Activated CD4-positive, alpha-beta T cell treated with anti-CD3 and anti-CD28 coated beads, Interleukin-2, amount 10 ng/mL, durations not matched to agents 24 days and 14 days (primary cell): ENCODE results near the gene LRRC70. TPM values are rescaled to one million over a fixed set of nuclear protein-coding genes. Genes with fewer than 3 reads are reported as not detected.
"Not testable (repeated sequence)": the region's sequence is repeated elsewhere in the genome, so short reads cannot be mapped to it uniquely, and the experiment has no call there.

Source experiments
- DNase-seq: peaks from one replicate; pipeline ENCODE4 v3.0.0; 2022
- H3K27ac Mint-ChIP-seq: one replicate; pipeline ENCODE4 v1.8.0; 2022; ENCODE audit warnings: mild to moderate bottlenecking, mixed read lengths
- H3K27me3 Mint-ChIP-seq: one replicate; pipeline ENCODE4 v1.8.0; 2022; ENCODE audit warnings: mixed read lengths
- H3K36me3 Mint-ChIP-seq: one replicate; pipeline ENCODE4 v1.8.0; 2022; ENCODE audit warnings: low read depth, mild to moderate bottlenecking, mixed read lengths
- H3K4me1 Mint-ChIP-seq: one replicate; pipeline ENCODE4 v1.8.0; 2021; ENCODE audit warnings: mixed read lengths
- H3K4me3 Mint-ChIP-seq: one replicate; pipeline ENCODE4 v1.8.0; 2022; ENCODE audit warnings: mild to moderate bottlenecking, moderate library complexity, mixed read lengths
- H3K9me3 Mint-ChIP-seq: one replicate; pipeline ENCODE4 v1.8.0; 2021; ENCODE audit warnings: mixed read lengths
- intact Hi-C: fragments of 100-400 bp; cut with micrococcal nuclease; formaldehyde crosslinking; loops from one replicate; pipeline ENCODE4 v1.15.1; 2023
- total RNA-seq: library from RNA; stranded (reverse); gene quantifications from 2 replicates; pipeline ENCODE4 v1.2.3, GENCODE V29; 2022

The LRRC70 gene
- total RNA-seq, 1 donor from 2014 or later: 2.0 TPM

DNA sequence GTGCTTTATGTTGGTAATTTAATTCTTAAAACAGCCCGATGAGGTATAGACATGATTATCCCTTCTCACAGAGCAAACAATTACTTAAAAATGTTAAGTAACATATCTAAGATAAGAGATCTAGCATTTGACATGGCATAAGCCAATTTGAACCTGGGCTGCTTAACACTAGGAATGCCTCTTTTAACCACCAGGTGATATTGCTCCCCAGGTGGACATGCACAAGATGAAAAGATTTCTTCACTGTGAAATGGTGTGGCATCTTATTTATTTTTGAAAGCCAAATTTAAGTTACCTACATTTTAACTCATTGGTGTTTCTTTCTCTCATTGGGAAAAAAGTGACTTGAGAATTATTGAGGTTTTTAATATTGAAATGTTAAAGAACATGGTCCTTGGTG lies 15.8 kb upstream of the LRRC70 start:
- H3K4me1 Mint-ChIP-seq: no peaks in the 10 kb centered on the region
- H3K36me3 Mint-ChIP-seq: peaks cover 41% of the 10 kb centered on the region
- DNase-seq: no peak
- no peak overlapping the region for H3K27ac Mint-ChIP-seq
- intact Hi-C loops: no loop called here
- no peak overlapping the region for H3K4me3 Mint-ChIP-seq
- H3K9me3 Mint-ChIP-seq: peaks cover 19% of the 10 kb centered on the region
- no peaks in the 10 kb centered on the region for H3K27me3 Mint-ChIP-seq

DNA sequence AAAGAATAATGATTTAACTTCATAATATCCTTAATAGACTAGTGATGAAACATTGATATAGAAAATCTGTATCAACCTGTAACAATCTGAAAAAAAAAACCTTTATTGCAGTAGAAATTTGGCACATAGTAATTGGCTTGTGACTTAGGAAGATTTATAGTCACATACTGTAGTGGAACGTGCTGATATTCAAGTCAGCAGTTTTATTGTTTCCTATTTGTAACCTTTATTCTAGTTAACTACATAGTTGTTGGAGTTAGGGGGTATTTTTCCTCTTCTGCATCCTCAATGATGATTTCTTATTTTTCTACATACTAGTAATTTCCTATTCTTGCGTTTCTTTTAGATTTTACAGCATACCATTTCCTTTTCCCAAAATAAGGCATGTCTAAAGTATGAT lies 14.5 kb upstream of the LRRC70 start:
- Mint-ChIP-seq H3K4me3 (no peak overlapping the region), H3K27ac (no peak overlapping the region), H3K36me3 (peaks cover 49% of the 10 kb centered on the region), H3K9me3 (peaks cover 20% of the 10 kb centered on the region), H3K4me1 (no peaks in the 10 kb centered on the region), H3K27me3 (no peaks in the 10 kb centered on the region)
- DNase-seq: no peak
- intact Hi-C loops: no loop called here

DNA sequence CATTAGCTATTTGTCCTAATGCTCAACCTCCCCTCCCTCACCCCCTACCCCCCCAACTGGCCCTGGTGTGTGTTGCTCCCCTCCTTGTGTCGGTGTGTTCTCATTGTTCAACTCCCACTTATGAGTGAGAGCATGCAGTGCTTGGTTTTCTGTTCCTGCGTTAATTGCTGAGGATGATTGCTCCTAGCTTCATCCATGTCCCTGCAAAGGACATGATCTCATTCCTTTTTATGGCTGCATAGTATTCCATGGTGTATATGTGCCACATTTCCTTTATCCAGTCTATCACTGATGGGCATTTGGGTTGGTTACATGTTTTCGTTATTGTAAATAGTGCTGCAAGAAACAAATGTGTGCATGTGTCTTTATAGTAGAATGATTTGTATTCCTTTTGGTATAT lies 12.9 kb upstream of the LRRC70 start:
- intact Hi-C loops, DNase-seq, H3K27me3 Mint-ChIP-seq, H3K4me3 Mint-ChIP-seq, H3K4me1 Mint-ChIP-seq, H3K27ac Mint-ChIP-seq: not testable (repeated sequence)
- Mint-ChIP-seq H3K9me3 (peaks cover 23% of the 10 kb centered on the region), H3K36me3 (peaks cover 51% of the 10 kb centered on the region)

GRCh38 chr5:62568143-62568542 lies 10.5 kb upstream of the LRRC70 start:
- H3K36me3 Mint-ChIP-seq: peaks cover 48% of the 10 kb centered on the region
- no peak overlapping the region for H3K4me3 Mint-ChIP-seq
- peaks cover 5% of the 10 kb centered on the region for H3K4me1 Mint-ChIP-seq
- DNase-seq: no peak
- H3K27me3 Mint-ChIP-seq: no peaks in the 10 kb centered on the region
- intact Hi-C loops: no loop called here
- H3K9me3 Mint-ChIP-seq: peaks cover 23% of the 10 kb centered on the region
- H3K27ac Mint-ChIP-seq: no peak overlapping the region

- intact Hi-C loops: no loop called here
- H3K27me3 Mint-ChIP-seq: no peaks in the 10 kb centered on the region
- H3K9me3 Mint-ChIP-seq: peaks cover 23% of the 10 kb centered on the region
- peaks cover 48% of the 10 kb centered on the region for H3K36me3 Mint-ChIP-seq
- H3K4me3 Mint-ChIP-seq: no peak overlapping the region
- H3K4me1 Mint-ChIP-seq: peaks cover 5% of the 10 kb centered on the region
- H3K27ac Mint-ChIP-seq: no peak overlapping the region
- no peak for DNase-seq
Observed at GRCh38 chr5:62568800-62569432, 9.7 kb upstream of the LRRC70 start.

DNA sequence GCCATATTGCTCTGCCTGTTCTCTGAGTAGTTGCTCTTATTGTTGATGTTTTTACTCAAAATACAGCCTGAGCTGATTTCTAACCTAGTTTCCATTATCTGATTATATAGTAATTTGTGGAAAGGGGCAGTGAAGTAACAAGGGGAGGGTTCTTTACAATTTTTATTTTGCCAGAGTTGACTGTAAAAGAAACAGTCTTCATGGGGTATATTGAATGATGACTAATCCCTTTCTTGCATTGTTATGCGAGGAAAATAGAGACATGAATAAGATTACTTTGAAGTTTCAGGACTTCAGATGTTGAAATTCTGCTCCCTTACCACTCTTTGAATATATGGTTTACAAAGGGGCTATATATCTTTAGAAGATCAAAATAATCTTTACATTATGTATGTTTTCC lies 9.1 kb upstream of the LRRC70 start:
- H3K9me3 Mint-ChIP-seq: peaks cover 21% of the 10 kb centered on the region
- no peak for DNase-seq
- no peak overlapping the region for H3K27ac Mint-ChIP-seq
- H3K36me3 Mint-ChIP-seq: peaks cover 45% of the 10 kb centered on the region
- H3K4me3 Mint-ChIP-seq: no peak overlapping the region
- intact Hi-C loops: no loop called here
- peaks cover 8% of the 10 kb centered on the region for H3K4me1 Mint-ChIP-seq
- no peaks in the 10 kb centered on the region for H3K27me3 Mint-ChIP-seq

- no peak for DNase-seq
- Mint-ChIP-seq H3K4me3 (no peak overlapping the region), H3K36me3 (peaks cover 21% of the 10 kb centered on the region), H3K9me3 (peaks cover 3% of the 10 kb centered on the region), H3K27me3 (no peaks in the 10 kb centered on the region), H3K27ac (no peak overlapping the region), H3K4me1 (peaks cover 16% of the 10 kb centered on the region)
- intact Hi-C loops: loop anchor here (10.0 kb wide), 1 partner anchor 108 kb away; no protein-coding TSS in a partner anchor
Observed at GRCh38 chr5:62572918-62573514, 5.6 kb upstream of the LRRC70 start.

DNA sequence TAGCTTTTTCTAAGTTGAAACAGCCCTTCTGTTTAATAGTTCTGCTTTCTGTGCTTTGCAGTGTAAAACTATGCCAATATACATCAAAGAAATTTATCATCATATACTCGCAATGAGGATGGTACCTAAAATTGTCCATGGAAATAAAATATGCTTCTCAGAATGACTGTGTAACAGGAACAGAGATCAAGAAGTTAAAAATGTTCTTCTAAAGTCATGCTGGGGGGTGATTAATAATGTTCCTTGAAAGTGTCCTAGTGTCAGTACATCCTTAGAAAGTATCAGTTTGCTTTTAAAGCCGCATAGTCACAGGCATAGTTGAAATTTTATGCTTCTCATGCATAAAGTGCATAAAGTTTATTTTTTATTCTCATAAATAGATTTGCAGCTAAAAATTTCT lies 4.0 kb upstream of the LRRC70 start:
- no peak for DNase-seq
- Mint-ChIP-seq H3K36me3 (peaks cover 11% of the 10 kb centered on the region), H3K27ac (no peak overlapping the region), H3K4me1 (peaks cover 16% of the 10 kb centered on the region), H3K4me3 (no peak overlapping the region), H3K27me3 (no peaks in the 10 kb centered on the region), H3K9me3 (no peaks in the 10 kb centered on the region)
- intact Hi-C loops: loop anchor here (10.0 kb wide), 1 partner anchor 110 kb away; no protein-coding TSS in a partner anchor

DNA sequence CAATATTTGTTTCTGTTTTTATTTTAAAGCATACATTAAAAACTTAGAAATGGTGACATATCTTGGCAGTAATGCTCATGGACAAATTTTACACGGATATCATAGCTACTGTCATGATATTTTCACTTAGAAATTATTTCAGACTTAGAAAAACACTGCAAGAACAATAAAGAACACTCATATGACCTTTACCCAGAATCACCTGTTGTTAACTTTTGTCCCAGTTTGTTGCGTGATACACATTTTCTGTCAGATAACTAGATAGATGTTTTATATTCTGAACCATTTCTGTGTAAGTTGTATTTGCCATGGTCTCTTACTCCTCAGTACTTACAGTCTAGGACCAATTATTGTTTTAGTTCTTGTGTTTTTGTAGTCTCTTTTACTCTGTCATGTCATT lies 3.6 kb upstream of the LRRC70 start:
- Mint-ChIP-seq H3K27me3 (no peaks in the 10 kb centered on the region), H3K4me3 (no peak overlapping the region), H3K9me3 (no peaks in the 10 kb centered on the region), H3K36me3 (peaks cover 11% of the 10 kb centered on the region), H3K4me1 (peaks cover 16% of the 10 kb centered on the region), H3K27ac (peak overlapping the region; percentile 19)
- intact Hi-C loops: loop anchor here (10.0 kb wide), 1 partner anchor 110 kb away; no protein-coding TSS in a partner anchor
- DNase-seq: no peak

- H3K4me3 Mint-ChIP-seq: no peak overlapping the region
- H3K27me3 Mint-ChIP-seq: no peaks in the 10 kb centered on the region
- DNase-seq: no peak
- H3K27ac Mint-ChIP-seq: peak overlapping the region; percentile 19
- intact Hi-C loops: loop anchor here (10.0 kb wide), 1 partner anchor 111 kb away; no protein-coding TSS in a partner anchor
- H3K36me3 Mint-ChIP-seq: peaks cover 11% of the 10 kb centered on the region
- peaks cover 14% of the 10 kb centered on the region for H3K4me1 Mint-ChIP-seq
- H3K9me3 Mint-ChIP-seq: no peaks in the 10 kb centered on the region
Observed at GRCh38 chr5:62575489-62575888, 3.1 kb upstream of the LRRC70 start.

DNA sequence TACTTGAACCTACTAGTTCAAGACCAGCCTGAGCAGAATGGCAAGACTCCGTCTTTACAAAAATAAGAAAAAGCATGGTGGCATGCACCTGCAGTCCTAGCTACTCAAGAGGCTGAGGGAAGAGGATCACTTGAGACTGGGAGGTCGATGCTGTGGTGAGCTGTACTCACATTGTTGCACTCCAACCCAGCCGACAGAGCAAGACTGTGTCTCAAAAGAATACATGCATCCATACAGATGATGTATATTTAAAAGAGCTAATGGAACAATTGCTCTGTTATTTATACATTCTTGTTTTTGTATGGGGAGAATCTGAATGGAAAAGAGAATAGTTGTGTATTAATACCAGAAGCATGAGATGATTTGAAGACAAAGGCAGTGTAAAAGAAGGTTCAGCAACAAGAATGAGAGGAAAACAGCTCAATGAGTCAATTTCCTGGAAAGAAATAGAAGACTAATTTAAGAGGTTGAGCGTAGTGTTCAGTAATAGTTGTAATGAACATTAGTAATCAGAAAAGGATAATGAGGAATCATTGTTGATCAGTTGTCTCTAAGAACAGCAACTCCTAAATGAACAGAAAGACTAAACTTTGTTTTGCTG lies 1.9 kb upstream of the LRRC70 start:
- DNase-seq: no peak
- intact Hi-C loops: loop anchor here (10.0 kb wide), 1 partner anchor 112 kb away; no protein-coding TSS in a partner anchor
- Mint-ChIP-seq H3K36me3 (peaks cover 14% of the 10 kb centered on the region), H3K4me3 (no peak overlapping the region), H3K9me3 (no peaks in the 10 kb centered on the region), H3K27ac (no peak overlapping the region), H3K4me1 (peaks cover 19% of the 10 kb centered on the region), H3K27me3 (no peaks in the 10 kb centered on the region)

DNA sequence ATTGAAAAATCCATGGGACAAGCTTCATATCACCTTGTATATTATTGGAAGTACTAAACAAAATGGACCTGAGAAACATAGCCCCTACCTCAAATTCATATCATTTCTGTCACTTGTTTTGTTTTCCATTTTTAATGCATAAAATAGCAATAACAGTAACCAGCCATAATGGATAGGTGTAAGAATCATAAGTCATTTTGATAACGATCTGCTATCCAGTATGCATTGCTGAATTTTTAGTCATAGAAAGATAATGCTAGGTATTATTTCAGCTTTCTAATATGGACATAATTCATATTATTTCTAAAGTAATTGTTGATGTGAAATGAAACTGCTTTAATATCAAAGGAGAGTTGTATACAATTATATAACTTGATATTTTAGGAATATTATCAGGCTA lies 1.1 kb upstream of the LRRC70 start:
- Mint-ChIP-seq H3K4me3 (no peak overlapping the region), H3K27ac (no peak overlapping the region), H3K4me1 (peaks cover 21% of the 10 kb centered on the region), H3K9me3 (no peaks in the 10 kb centered on the region), H3K27me3 (no peaks in the 10 kb centered on the region), H3K36me3 (peaks cover 14% of the 10 kb centered on the region)
- intact Hi-C loops: loop anchor here (10.0 kb wide), 1 partner anchor 113 kb away; no protein-coding TSS in a partner anchor
- DNase-seq: no peak

DNA sequence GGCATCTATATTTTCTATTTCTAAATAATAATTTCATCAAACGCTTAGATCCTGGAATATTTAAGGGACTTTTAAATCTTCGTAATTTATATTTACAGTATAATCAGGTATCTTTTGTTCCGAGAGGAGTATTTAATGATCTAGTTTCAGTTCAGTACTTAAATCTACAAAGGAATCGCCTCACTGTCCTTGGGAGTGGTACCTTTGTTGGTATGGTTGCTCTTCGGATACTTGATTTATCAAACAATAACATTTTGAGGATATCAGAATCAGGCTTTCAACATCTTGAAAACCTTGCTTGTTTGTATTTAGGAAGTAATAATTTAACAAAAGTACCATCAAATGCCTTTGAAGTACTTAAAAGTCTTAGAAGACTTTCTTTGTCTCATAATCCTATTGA lies 1.1 kb downstream of the LRRC70 start:
- H3K27ac Mint-ChIP-seq: no peak overlapping the region
- H3K36me3 Mint-ChIP-seq: peaks cover 16% of the 10 kb centered on the region
- DNase-seq: no peak
- H3K4me1 Mint-ChIP-seq: peaks cover 16% of the 10 kb centered on the region
- H3K27me3 Mint-ChIP-seq: no peaks in the 10 kb centered on the region
- intact Hi-C loops: loop anchor here (10.0 kb wide), 1 partner anchor 115 kb away; no protein-coding TSS in a partner anchor
- no peaks in the 10 kb centered on the region for H3K9me3 Mint-ChIP-seq
- H3K4me3 Mint-ChIP-seq: no peak overlapping the region

DNA sequence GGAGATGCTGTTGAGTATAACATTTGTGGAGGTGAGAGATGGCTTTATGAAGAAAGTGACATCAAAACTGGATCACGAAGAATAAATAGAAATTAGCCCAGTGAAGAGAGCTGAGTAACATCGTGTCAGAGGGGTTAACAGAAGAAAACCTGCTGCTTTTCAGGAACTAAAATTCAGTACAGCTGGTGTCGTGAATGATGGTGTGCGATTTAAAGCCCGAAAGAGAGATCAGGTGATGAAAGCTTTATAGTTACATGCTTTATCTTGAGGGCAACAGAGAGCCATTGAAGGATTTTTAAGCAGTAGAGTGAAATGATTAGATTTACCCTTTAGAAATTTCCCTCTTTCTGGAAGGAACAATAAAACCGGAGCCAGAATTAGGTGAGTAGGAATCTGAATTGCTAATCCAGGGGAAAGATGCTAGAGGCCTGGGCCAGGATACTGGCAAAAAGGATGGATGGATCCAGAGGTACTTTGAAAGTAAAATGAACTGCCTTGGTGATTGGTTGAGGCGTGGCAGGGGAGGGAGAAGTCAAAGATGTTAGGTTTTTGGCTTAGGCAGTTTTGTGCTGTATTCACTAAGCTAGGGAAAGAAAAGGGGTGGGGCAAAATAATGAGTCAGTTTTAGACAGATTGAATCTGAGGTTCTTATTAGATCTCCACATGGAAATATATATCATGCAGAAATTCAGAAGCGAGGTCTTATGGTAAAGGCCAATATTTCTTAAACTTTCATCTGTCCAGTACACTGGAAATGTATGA lies 3.4 kb downstream of the LRRC70 start:
- Mint-ChIP-seq H3K27me3 (no peaks in the 10 kb centered on the region), H3K4me1 (peaks cover 22% of the 10 kb centered on the region), H3K9me3 (no peaks in the 10 kb centered on the region), H3K4me3 (no peak overlapping the region), H3K27ac (no peak overlapping the region), H3K36me3 (peaks cover 12% of the 10 kb centered on the region)
- no peak for DNase-seq
- intact Hi-C loops: no loop called here
